CD4-positive, alpha-beta T cell treated with Interleukin-2 at 100 ng/mL for 4 hours (primary cell): ENCODE results near the gene COL4A1.

Source experiments
- DNase-seq: peaks from one replicate; pipeline ENCODE4 v3.0.0-alpha.2; 2020; ENCODE audit warnings: low spot score

Gene COL4A1

GRCh38 chr13:110308656-110309359 is 1.9 kb upstream of the COL4A1 start:
- no peak for DNase-seq

- DNase-seq = no peak
These were observed 1.1 kb upstream of the COL4A1 start for GRCh38 chr13:110307767-110308655.

- no peak for DNase-seq
These were observed 507 bp downstream of the COL4A1 start for GRCh38 chr13:110306340-110306959.

- no peak for DNase-seq
These were observed 1.0 kb downstream of the COL4A1 start for GRCh38 chr13:110305949-110306339.

GRCh38 chr13:110305544-110305943 is 1.4 kb downstream of the COL4A1 start:
- no peak for DNase-seq

GRCh38 chr13:110305001-110305400 is 2.0 kb downstream of the COL4A1 start:
- DNase-seq = no peak

GRCh38 chr13:110304256-110304655 is 2.7 kb downstream of the COL4A1 start:
- no peak for DNase-seq

GRCh38 chr13:110303644-110304043 is 3.3 kb downstream of the COL4A1 start:
- no peak for DNase-seq

- DNase-seq = no peak
These were observed 4.0 kb downstream of the COL4A1 start for GRCh38 chr13:110302997-110303396.

GRCh38 chr13:110301606-110302553 is 5.1 kb downstream of the COL4A1 start:
- DNase-seq = no peak

GRCh38 chr13:110301083-110301482 is 5.9 kb downstream of the COL4A1 start:
- DNase-seq = no peak

- no peak for DNase-seq
These were observed 6.7 kb downstream of the COL4A1 start for GRCh38 chr13:110300090-110300815.

- no peak for DNase-seq
These were observed 7.6 kb downstream of the COL4A1 start for GRCh38 chr13:110299283-110299840.

- no peak for DNase-seq
These were observed 8.3 kb downstream of the COL4A1 start for GRCh38 chr13:110298505-110299282.

- no peak for DNase-seq
These were observed 9.0 kb downstream of the COL4A1 start for GRCh38 chr13:110297766-110298504.

- no peak for DNase-seq
These were observed 9.9 kb downstream of the COL4A1 start for GRCh38 chr13:110297011-110297410.

GRCh38 chr13:110294622-110295021 is 12.3 kb downstream of the COL4A1 start:
- no peak for DNase-seq

GRCh38 chr13:110294146-110294545 is 12.8 kb downstream of the COL4A1 start:
- DNase-seq = no peak

- DNase-seq = no peak
These were observed 13.3 kb downstream of the COL4A1 start for GRCh38 chr13:110293649-110294048.
